ENCODE results near the gene POU2F3. TPM values are rescaled to one million over a fixed set of nuclear protein-coding genes. Genes with fewer than 3 reads are reported as not detected.

Gene POU2F3
- total and polyA plus RNA-seq, 2 of the 13 experiments (the other 11 are each of a cell fraction or from before 2014, with no cell fraction given) = not detected

DNA sequence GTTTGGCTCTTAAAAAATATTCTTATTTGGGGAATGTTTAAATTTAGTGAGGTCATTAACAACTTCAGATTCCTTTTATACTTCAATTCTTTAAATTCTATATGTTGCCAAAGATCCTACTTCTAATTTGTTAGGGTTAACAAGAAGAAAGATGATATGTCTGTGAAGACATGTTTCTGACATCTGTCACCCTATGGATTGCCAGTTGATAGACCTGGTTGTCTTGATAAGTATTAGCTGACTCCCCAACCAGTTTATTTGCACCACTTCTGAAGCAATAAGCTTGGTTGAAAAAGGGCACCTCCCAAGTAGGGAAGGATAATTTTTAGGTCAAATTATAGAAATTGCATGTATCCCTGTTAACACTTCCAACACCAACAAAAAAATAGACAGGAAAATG lies 125.6 kb downstream of the POU2F3 start (continued):
- TF ChIP-seq, protein P1, sequence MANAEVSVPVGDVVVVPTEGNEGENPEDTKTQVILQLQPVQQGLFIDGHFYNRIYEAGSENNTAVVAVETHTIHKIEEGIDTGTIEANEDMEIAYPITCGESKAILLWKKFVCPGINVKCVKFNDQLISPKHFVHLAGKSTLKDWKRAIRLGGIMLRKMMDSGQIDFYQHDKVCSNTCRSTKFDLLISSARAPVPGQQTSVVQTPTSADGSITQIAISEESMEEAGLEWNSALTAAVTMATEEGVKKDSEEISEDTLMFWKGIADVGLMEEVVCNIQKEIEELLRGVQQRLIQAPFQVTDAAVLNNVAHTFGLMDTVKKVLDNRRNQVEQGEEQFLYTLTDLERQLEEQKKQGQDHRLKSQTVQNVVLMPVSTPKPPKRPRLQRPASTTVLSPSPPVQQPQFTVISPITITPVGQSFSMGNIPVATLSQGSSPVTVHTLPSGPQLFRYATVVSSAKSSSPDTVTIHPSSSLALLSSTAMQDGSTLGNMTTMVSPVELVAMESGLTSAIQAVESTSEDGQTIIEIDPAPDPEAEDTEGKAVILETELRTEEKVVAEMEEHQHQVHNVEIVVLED (CRISPR knock-in tag; IDR thresholded peaks at IDR 0.05; ENCODE audit: borderline replicate concordance) = no peak
- TF ChIP-seq ZNF550 (CRISPR knock-in tag; IDR thresholded peaks at IDR 0.05; ENCODE audit: borderline replicate concordance) (no peak), KDM2A (CRISPR knock-in tag; IDR thresholded peaks at IDR 0.05; ENCODE audit: borderline replicate concordance, low read depth) (no peak)

Small RNAs within 50 kb of the gene (small RNA-seq; reads per million reads assigned to genes)
- gene RF00100 (ENCODE audit: insufficient read depth in 2 of 3, insufficient read length in 3 of 3, low read depth in 2 of 3, low replicate concordance in 1 of 3) = 5.9 to 434 (median 13.3) reads per million in 3 experiments

Other genes with a start within 250 kb of the POU2F3 start
- 0.84 and 0.86 TPM in 2 replicates for gene TRIM29, start 102.0 kb upstream of the POU2F3 start, total RNA-seq (2016; rRNA removed; fragmentation: Illumina TruSeq; extraction: Trizol)
- gene TRIM29, start 102.0 kb upstream of the POU2F3 start, polyA plus RNA-seq (2011; rRNA removed) = 0.86 and 1.2 TPM in 2 replicates
- 37.5 and 63.7 TPM in 2 replicates for gene OAF, start 29.1 kb upstream of the POU2F3 start, total RNA-seq (2016; rRNA removed; fragmentation: Illumina TruSeq; extraction: Trizol)
- 92.9 and 94.6 TPM in 2 replicates for gene OAF, start 29.1 kb upstream of the POU2F3 start, polyA plus RNA-seq (2011; rRNA removed)
- gene TLCD5, start 85.2 kb downstream of the POU2F3 start, total RNA-seq (2016; rRNA removed; fragmentation: Illumina TruSeq; extraction: Trizol) = 4.1 and 6.1 TPM in 2 replicates
- gene TLCD5, start 85.2 kb downstream of the POU2F3 start, polyA plus RNA-seq (2011; rRNA removed) = 7.2 and 7.6 TPM in 2 replicates
- 54.4 and 72.2 TPM in 2 replicates for gene ARHGEF12, start 96.3 kb downstream of the POU2F3 start, total RNA-seq (2016; rRNA removed; fragmentation: Illumina TruSeq; extraction: Trizol)
- 16.2 and 17.9 TPM in 2 replicates for gene ARHGEF12, start 96.3 kb downstream of the POU2F3 start, polyA plus RNA-seq (2011; rRNA removed)